Measurements from ENCODE around the gene LPCAT4. TPM values are rescaled to one million over a fixed set of nuclear protein-coding genes. Genes with fewer than 3 reads are reported as not detected.

The LPCAT4 gene
- 5.7 and 8.4 TPM in 2 replicates for total RNA-seq

GRCh38 chr15:34367101-34368081, at the start of gene LPCAT4:
TSS of gene LPCAT4 (minus strand) at chr15:34367196. CDS start at chr15:34367100, 96 bp downstream.

GRCh38 chr15:34342737-34343575, 24.0 kb downstream of the LPCAT4 start, which contains the start of the genes NOP10 and NUTM1:
TSS of gene NOP10 (minus strand) at chr15:34343136. CDS start at chr15:34343073, 63 bp downstream.
TSS of gene NUTM1 (plus strand) at chr15:34343315. CDS start at chr15:34343697, 382 bp downstream.

GRCh38 chr15:34337557-34338306, 29.3 kb downstream of the LPCAT4 start, which contains the start of gene SLC12A6:
TSS of gene SLC12A6 (minus strand) at chr15:34337781. CDS start at chr15:34336680, 1,101 bp downstream.

Small RNA genes lying within 50 kb of the gene (small RNA-seq; reads per million reads assigned to genes)
- gene MIR1233-1 = not detected
- gene RF00019 = not detected

Other genes with a start within 250 kb of the LPCAT4 start
- 42.1 and 47.1 TPM in 2 replicates for gene KATNBL1, start 157.1 kb downstream of the LPCAT4 start, total RNA-seq
- gene EMC4, start 142.2 kb downstream of the LPCAT4 start, total RNA-seq = 102 and 123 TPM in 2 replicates
- gene SLC12A6, start 29.4 kb downstream of the LPCAT4 start, total RNA-seq = 15.3 and 21.7 TPM in 2 replicates
- 124 and 134 TPM in 2 replicates for gene NOP10, start 24.1 kb downstream of the LPCAT4 start, total RNA-seq
- not detected in 2 replicates for gene NUTM1, start 23.9 kb downstream of the LPCAT4 start, total RNA-seq
- 12.3 and 26.1 TPM in 2 replicates for gene GOLGA8A, start 70.6 kb upstream of the LPCAT4 start, total RNA-seq
- gene GOLGA8B, start 216.5 kb upstream of the LPCAT4 start, total RNA-seq = 14.9 and 31.8 TPM in 2 replicates

Data from hair follicle dermal papilla cell (primary cell).